Measurements from ENCODE around the gene CCNF. TPM values are rescaled to one million over a fixed set of nuclear protein-coding genes. Genes with fewer than 3 reads are reported as not detected.

CCNF gene
- total and polyA plus RNA-seq, 9 of the 15 experiments (the other 6 are each of a cell fraction or from before 2014, with no cell fraction given), result 4.1 to 70.1 (median 29.5) TPM

DNA sequence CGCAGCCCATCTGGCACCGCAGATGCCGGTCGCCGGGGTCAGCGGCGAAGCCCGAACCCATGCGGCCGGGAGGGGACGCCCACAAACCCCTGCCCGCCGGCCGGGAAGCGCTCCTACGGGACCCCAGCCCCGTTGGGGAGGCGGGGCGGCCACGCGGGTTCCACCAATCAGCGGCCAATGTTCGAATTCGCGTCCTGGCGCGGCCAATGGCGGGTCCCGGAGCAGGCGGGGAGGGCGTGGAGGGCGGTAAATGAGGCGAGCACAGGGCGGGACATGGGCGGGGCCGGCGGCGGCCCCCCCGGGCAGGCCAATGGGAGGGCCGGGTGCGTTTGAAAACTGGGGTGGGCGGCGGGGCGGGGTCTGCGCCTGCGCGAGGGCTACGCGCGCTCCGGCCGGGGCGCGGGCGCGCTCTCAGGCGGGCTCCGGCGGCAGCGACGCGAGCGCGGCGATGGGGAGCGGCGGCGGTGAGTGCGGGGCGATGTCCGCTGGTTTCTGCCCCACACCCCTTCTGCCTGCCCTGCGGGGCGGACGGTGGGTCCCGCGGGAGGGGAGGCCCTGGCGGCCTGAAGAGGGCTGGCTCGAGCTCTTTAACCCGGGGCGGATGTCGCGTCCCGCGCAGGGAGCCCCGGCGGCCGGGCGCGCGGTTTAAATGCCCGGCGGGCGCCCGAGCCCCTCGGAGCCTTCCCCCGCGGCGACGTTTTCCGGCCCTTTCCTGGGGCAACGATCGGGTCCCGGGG lies at the start of gene CCNF (continued):
- TF ChIP-seq ZBTB40 (IDR thresholded peaks at IDR 0.05) (no peak), ZBTB40 (CRISPR knock-in tag; IDR thresholded peaks at IDR 0.05) (no peak), TFAP4 (CRISPR knock-in tag; IDR thresholded peaks at IDR 0.05; ENCODE audit: borderline replicate concordance) (peak; percentile 16; the same call in 1 of the 2 replicates), ZNF639 (CRISPR knock-in tag; conservative IDR thresholded peaks at IDR 0.05 in 1 of 2, IDR thresholded peaks at IDR 0.05 in 1 of 2) (peak in 1 of 2 experiments; percentile 25; a peak in 1 of 4 replicates)

All from K562 (cell line).